Testis (tissue), 3 donors: ENCODE results near the gene PPP1R14B. TPM values are rescaled to one million over a fixed set of nuclear protein-coding genes. Genes with fewer than 3 reads are reported as not detected.
"Not testable (repeated sequence)": the region's sequence is repeated elsewhere in the genome, so short reads cannot be mapped to it uniquely, and the experiment has no call there.

ENCODE experiments used
- DNase-seq: peaks from one replicate; pipeline ENCODE4 v3.0.0-alpha.2; 2019
- H3K27ac ChIP-seq, 2 donors: fragments of 200-600 bp; sonication (generic); one replicate each; pipeline ENCODE4 v1.5.1; 2019
- H3K27me3 ChIP-seq: fragments of 200-600 bp; sonication (generic); one replicate; pipeline ENCODE4 v1.5.1; 2019
- H3K36me3 ChIP-seq: fragments of 200-600 bp; sonication (generic); one replicate; pipeline ENCODE4 v1.5.1; 2017; ENCODE audit warnings: low read depth; ENCODE audit errors: missing control alignments
- H3K4me1 ChIP-seq: fragments of 200-600 bp; sonication (generic); one replicate; pipeline ENCODE4 v1.5.1; 2019
- H3K4me3 ChIP-seq, 2 donors: fragments of 200-600 bp; sonication (generic); one replicate each; pipeline ENCODE4 v1.5.1; 2017 to 2019
- H3K9me3 ChIP-seq: fragments of 200-600 bp; sonication (generic); one replicate; pipeline ENCODE4 v1.5.1; 2017
- CTCF ChIP-seq, 3 experiments: fragments of 450-650 bp in 2 of 3; fragments of 200-600 bp in 1 of 3; sonication (generic) in 1 of 3; IDR thresholded peaks; one replicate each; pipeline ENCODE4 v1.5.1; 2016 to 2019; ENCODE audit warnings: antibody characterized with exemption in 3 of 3, mild to moderate bottlenecking in 2 of 3, moderate library complexity in 1 of 3
- POLR2A ChIP-seq: fragments of 450-650 bp; IDR thresholded peaks from one replicate; pipeline ENCODE4 v1.6.1; 2017; ENCODE audit warnings: antibody characterized with exemption, mild to moderate bottlenecking, moderate library complexity
- WGBS, 2 donors: methylation state at CpG; one replicate each; pipeline ENCODE4 v1.1.5; 2018; 5-methylcytosine and 5-hydroxymethylcytosine counted together
- intact Hi-C: fragments of 100-400 bp; cut with DNase I; formaldehyde crosslinking; loops from one replicate; pipeline ENCODE4 v1.15.1; 2023; ENCODE audit warnings: low total_unique reads
- polyA plus RNA-seq: library from polyadenylated mRNA; stranded (reverse); fragments of 350-450 nt; fragmentation: Illumina TruSeq; extraction: RNeasy Lipid Tissue Mini Kit (QIAGEN cat#74804); gene quantifications from one replicate; pipeline ENCODE4 v1.2.3, GENCODE V29; 2014; ENCODE audit warnings: low read depth, low replicate concordance; ENCODE audit not compliant: insufficient read depth
- total RNA-seq, 2 donors: library from RNA; depleted of rRNA; stranded (reverse); fragments of >200 nt; gene quantifications; one replicate each; pipeline ENCODE4 v1.2.3, GENCODE V29; 2016

Gene PPP1R14B
- total and polyA plus RNA-seq, 3 donors from 2014 or later = 53.4 to 72.0 (median 67.3) TPM

DNA sequence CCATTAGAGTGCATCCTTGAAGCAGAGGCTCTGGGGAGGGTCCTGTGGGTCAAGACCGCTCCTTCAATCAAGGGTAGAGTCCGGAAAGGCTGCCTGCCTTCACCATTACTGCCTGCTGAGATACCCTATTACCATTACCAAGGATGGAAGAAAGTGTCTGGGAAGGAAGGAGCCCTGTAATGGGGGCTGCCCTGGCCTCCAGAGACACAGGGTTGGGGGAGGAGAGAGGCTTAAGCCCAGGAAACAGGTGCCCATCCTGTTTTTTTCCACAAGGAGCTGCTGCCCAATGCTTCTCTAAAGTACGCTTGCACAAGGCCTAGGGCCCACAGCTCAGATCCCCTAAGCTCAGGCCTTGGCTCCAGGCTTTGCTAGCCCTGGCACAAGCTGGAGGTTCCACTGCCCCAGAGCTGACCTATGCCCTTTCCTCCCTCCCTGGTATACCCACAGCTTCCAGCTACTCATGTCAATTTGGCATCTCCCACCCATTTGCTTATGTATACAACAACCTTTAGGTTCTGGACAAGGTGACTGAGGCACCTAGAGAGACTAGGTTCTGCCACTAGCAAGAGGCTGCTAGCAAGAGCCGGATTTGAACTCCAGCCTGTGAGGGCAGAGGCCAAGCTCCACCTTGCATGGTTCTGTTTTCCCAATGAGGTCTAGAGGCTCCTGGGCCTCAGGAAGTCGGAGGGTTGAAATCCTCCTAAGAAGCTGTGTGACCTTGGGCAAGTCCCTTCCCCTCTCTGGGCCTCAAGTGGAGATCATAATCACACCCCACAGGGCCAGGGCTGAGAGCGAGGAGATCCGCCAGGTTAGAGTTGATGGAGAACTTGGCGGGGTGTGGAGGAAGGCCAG, 3.0 kb upstream of the PPP1R14B start:
- Histone ChIP-seq H3K27me3 (no peaks in the 10 kb centered on the region), H3K9me3 (no peaks in the 10 kb centered on the region), H3K36me3 (no peaks in the 10 kb centered on the region), H3K4me3 (no peak overlapping the region), H3K4me1 (peaks cover 42% of the 10 kb centered on the region), H3K27ac (no peak overlapping the region)
- TF ChIP-seq POLR2A (no peak), CTCF (IDR thresholded peaks at IDR 0.05) (no peak)
- no peak for DNase-seq
- intact Hi-C loops = no loop called here
- WGBS, 2 donors = 76 to 88% methylated on average over 5 to 8 of the region's 8 CpGs

- 94 to 96% methylated on average over 4 of the region's 4 CpGs for WGBS, 2 donors
- intact Hi-C loops = no loop called here
- no peak for DNase-seq
- H3K4me1 ChIP-seq = peaks cover 44% of the 10 kb centered on the region
- H3K27ac ChIP-seq = no peak overlapping the region
- TF ChIP-seq POLR2A (no peak), CTCF (IDR thresholded peaks at IDR 0.05) (no peak)
- no peaks in the 10 kb centered on the region for H3K36me3 ChIP-seq
- H3K4me3 ChIP-seq = no peak overlapping the region
- H3K27me3 ChIP-seq = no peaks in the 10 kb centered on the region
- no peaks in the 10 kb centered on the region for H3K9me3 ChIP-seq
Measured at GRCh38 chr11:64249038-64249437, 2.3 kb upstream of the PPP1R14B start.

DNA sequence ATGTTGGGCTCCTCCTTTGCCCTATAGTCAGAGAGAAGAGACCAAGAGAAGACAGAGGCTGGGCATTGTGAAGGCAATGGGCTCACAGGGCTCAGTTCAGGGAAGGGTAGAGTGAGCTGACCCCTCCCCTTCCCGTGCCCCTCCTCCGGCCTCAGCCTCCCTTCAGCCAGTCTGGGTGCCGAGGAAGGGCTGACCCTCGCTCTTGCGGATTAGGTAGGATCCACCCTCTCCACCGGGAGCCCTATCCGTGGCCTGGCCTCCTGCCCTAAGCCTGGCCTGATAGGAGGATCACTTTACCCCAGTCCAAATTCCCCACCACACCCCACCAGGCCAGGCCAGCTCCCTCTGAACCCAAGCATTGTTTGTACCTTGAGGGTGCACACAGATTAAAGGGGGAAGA, 1.8 kb upstream of the PPP1R14B start:
- intact Hi-C loops = no loop called here
- Histone ChIP-seq H3K4me1 (peaks cover 44% of the 10 kb centered on the region), H3K36me3 (no peaks in the 10 kb centered on the region), H3K4me3 (no peak overlapping the region), H3K27ac (no peak overlapping the region), H3K27me3 (no peaks in the 10 kb centered on the region), H3K9me3 (no peaks in the 10 kb centered on the region)
- no peak for DNase-seq
- WGBS, 2 donors = 40 to 75% methylated on average over 2 to 7 of the region's 7 CpGs
- TF ChIP-seq CTCF (IDR thresholded peaks at IDR 0.05) (no peak), POLR2A (no peak)

GRCh38 chr11:64247729-64248531, 1.2 kb upstream of the PPP1R14B start:
- Histone ChIP-seq H3K4me3 (peak overlapping the region; percentile 47 to 80), H3K36me3 (no peaks in the 10 kb centered on the region), H3K9me3 (no peaks in the 10 kb centered on the region), H3K4me1 (peaks cover 47% of the 10 kb centered on the region), H3K27ac (peak overlapping the region; percentile 68 to 75), H3K27me3 (no peaks in the 10 kb centered on the region)
- WGBS, 2 donors = 28 to 29% methylated on average over 23 to 31 of the region's 31 CpGs
- peak; percentile 58 for DNase-seq
- intact Hi-C loops = no loop called here
- no peak for TF ChIP-seq CTCF (IDR thresholded peaks at IDR 0.05)
- no peak for TF ChIP-seq POLR2A

- H3K36me3 ChIP-seq, H3K9me3 ChIP-seq, DNase-seq, intact Hi-C loops, H3K27me3 ChIP-seq: not testable (repeated sequence)
- Histone ChIP-seq H3K4me3 (peak overlapping the region; percentile 47 to 60), H3K4me1 (peaks cover 45% of the 10 kb centered on the region), H3K27ac (peak overlapping the region in 1 of 2 donors; percentile 68)
- whole genome bisulfite sequencing, 2 donors = 1% methylated on average over 26 of the region's 43 CpGs; no CpG with 5 or more reads in 1 of the 2 donors
Measured at GRCh38 chr11:64246621-64246870, 197 bp downstream of the PPP1R14B start.
